Ovary (tissue), 9 donors: Measurements from ENCODE around the gene GINS3. TPM values are rescaled to one million over a fixed set of nuclear protein-coding genes. Genes with fewer than 3 reads are reported as not detected.
"Not testable (repeated sequence)": the region's sequence is repeated elsewhere in the genome, so short reads cannot be mapped to it uniquely, and the experiment has no call there.

ENCODE experiments used
- DNase-seq, 5 donors: peaks; one replicate each; pipeline ENCODE4 v3.0.0-alpha.2; 2019 to 2020
- H3K27ac ChIP-seq, 2 donors: fragments of 200-600 bp; one replicate each; pipeline versions ENCODE4 v1.5.1 to v1.8.0; 2019 to 2022
- H3K27me3 ChIP-seq: fragments of 200-600 bp; one replicate; pipeline ENCODE4 v1.8.0; 2022
- H3K36me3 ChIP-seq: fragments of 200-600 bp; sonication (generic); one replicate; pipeline ENCODE4 v1.5.1; 2019
- H3K4me1 ChIP-seq: one replicate; pipeline ENCODE4 v1.8.1; 2013; ENCODE audit warnings: mild to moderate bottlenecking, moderate library complexity; ENCODE audit not compliant: insufficient read depth
- H3K4me3 ChIP-seq: fragments of 200-600 bp; sonication (generic); one replicate; pipeline ENCODE4 v1.5.1; 2017
- H3K9me3 ChIP-seq, 2 donors: fragments of 200-600 bp in 1 of 2; sonication (generic) in 1 of 2; one replicate each; pipeline versions ENCODE4 v1.5.1 to v1.8.1; 2013 to 2019; ENCODE audit warnings: mild to moderate bottlenecking in 1 of 2, moderate library complexity in 1 of 2
- CTCF ChIP-seq, 3 donors: fragments of 450-650 bp in 2 of 3; fragments of 200-600 bp in 1 of 3; IDR thresholded peaks; one replicate each; pipeline versions ENCODE4 v1.5.1 to v1.8.0; 2016 to 2022; ENCODE audit warnings: antibody characterized with exemption in 3 of 3, mild to moderate bottlenecking in 1 of 3
- EP300 ChIP-seq: sonication (generic); formaldehyde crosslinking; IDR thresholded peaks from one replicate; pipeline ENCODE4 v1.6.1; 2017; ENCODE audit warnings: antibody characterized with exemption
- POLR2A ChIP-seq: fragments of 450-650 bp; IDR thresholded peaks from one replicate; pipeline ENCODE4 v1.6.1; 2017; ENCODE audit warnings: antibody characterized with exemption, mild to moderate bottlenecking, moderate library complexity
- WGBS, 3 donors: extraction: QIAGEN DNeasy Blood & Tissue Kit in 1 of 3; methylation state at CpG; one replicate each; pipeline versions ENCODE4 v1.1.5 to v1.1.7; 2013 to 2017; 5-methylcytosine and 5-hydroxymethylcytosine counted together
- intact Hi-C, 4 donors: fragments of 100-400 bp; cut with DNase I; formaldehyde crosslinking; loops; one replicate each; pipeline versions ENCODE4 v1.11.0 to v1.15.1; 2022 to 2023
- polyA plus RNA-seq, 2 donors: library from polyadenylated mRNA; stranded (reverse); fragments of 200-250 nt in 1 of 2; fragments of 350-450 nt in 1 of 2; fragmentation: Illumina TruSeq in 1 of 2; extraction: RNeasy Lipid Tissue Mini Kit (QIAGEN cat#74804) in 1 of 2; gene quantifications; one replicate each; pipeline ENCODE4 v1.2.3, GENCODE V29; 2013 to 2014
- total RNA-seq, 7 donors: library from RNA; depleted of rRNA in 2 of 7; stranded (reverse); fragments of >200 nt in 2 of 7; fragmentation: NEBNext Ultra II Directional in 3 of 7; extraction: Animal tissue kit (Norgen Biotek cat#: 25700) in 3 of 7; gene quantifications; one replicate each; pipeline versions ENCODE4 v1.1.0 to v1.2.4, GENCODE V29; 2016 to 2023
- donor health status: DM: no; HTN: no; CAD: no; lungs with moderate emphysema.
- donor health status: DM: no; HTN: no; CAD: no.
- donor health status: Bipolar disorder and iron deficiency.
- donor health status: DM: yes; HTN: yes; CAD: no.
- donor health status: DM: no; HTN: no; CAD: no.
- donor health status: DM: yes; HTN: yes; CAD: no.

The GINS3 gene
- total and polyA plus RNA-seq, 9 donors: 0.72 to 4.8 (median 1.7) TPM

DNA sequence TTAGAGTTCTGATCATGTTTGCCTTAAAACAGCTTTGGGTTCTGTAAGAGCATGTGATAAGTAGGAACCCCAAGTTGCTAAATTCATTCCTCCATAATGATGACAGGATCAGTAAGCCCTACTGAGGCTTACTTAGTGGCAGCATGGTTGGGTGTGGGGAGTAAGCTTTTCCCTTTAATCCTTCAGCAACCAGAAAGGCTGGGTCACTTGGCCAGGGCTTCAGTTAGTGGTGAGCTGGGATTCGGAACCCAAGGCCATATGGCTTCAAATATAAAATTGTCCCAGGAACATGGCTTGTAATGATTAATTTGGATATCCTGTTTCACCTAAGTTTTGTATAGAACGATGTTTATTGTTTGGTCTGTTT is 850 bp downstream of the GINS3 start:
- Histone ChIP-seq H3K36me3 (no peaks in the 10 kb centered on the region), H3K4me3 (peak overlapping the region; percentile 86), H3K27ac (no peak overlapping the region), H3K9me3 (no peaks in the 10 kb centered on the region), H3K27me3 (no peaks in the 10 kb centered on the region), H3K4me1 (no peaks in the 10 kb centered on the region)
- TF ChIP-seq CTCF (IDR thresholded peaks at IDR 0.05): no peak
- no peak for TF ChIP-seq EP300
- no peak for TF ChIP-seq POLR2A
- intact Hi-C loops: no loop called here
- no peak for DNase-seq
- WGBS, 3 donors: 52 to 68% (median 67%) methylated on average over 2 of the region's 2 CpGs

DNA sequence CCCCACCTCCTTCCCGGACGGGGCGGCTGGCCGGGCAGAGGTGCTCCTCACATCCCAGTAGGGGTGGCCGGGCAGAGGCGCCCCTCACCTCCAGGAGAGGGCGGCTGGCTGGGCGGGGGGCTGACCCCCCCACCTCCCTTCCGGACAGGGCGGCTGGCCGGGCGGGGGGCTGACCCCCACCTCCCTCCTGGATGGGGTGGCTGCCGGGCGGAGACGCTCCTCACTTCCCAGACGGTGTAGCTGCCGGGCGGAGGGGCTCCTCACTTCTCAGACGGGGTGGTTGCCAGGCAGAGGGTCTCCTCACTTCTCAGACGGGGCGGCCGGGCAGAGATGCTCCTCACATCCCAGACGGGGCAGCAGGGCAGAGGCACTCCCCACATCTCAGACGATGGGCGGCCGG is 4.6 kb downstream of the GINS3 start:
- intact Hi-C loops: not testable (repeated sequence)
- WGBS, 3 donors: 95 to 97% (median 97%) methylated on average over 11 to 26 of the region's 26 CpGs

GRCh38 chr16:58399718-58400633 is 7.7 kb downstream of the GINS3 start:
- Histone ChIP-seq H3K4me1 (no peaks in the 10 kb centered on the region), H3K36me3 (no peaks in the 10 kb centered on the region), H3K27ac (no peak overlapping the region), H3K9me3 (no peaks in the 10 kb centered on the region), H3K4me3 (no peak overlapping the region), H3K27me3 (no peaks in the 10 kb centered on the region)
- no peak for DNase-seq
- TF ChIP-seq POLR2A: no peak
- no peak for TF ChIP-seq CTCF (IDR thresholded peaks at IDR 0.05)
- TF ChIP-seq EP300: no peak
- intact Hi-C loops: no loop called here
- 79 to 86% (median 82%) methylated on average over 1 of the region's 1 CpG for WGBS, 3 donors

More for the DNA sequence above, 4.6 kb downstream of the GINS3 start:
- not testable (repeated sequence) for H3K9me3 ChIP-seq, DNase-seq, H3K4me1 ChIP-seq, H3K27ac ChIP-seq, H3K36me3 ChIP-seq, H3K27me3 ChIP-seq, H3K4me3 ChIP-seq

GRCh38 chr16:58401305-58401704 is 9.0 kb downstream of the GINS3 start:
- WGBS, 3 donors: 91 to 95% (median 92%) methylated on average over 3 of the region's 3 CpGs
- DNase-seq, H3K27ac ChIP-seq: not testable (repeated sequence)

GRCh38 chr16:58402796-58403195 is 10.5 kb downstream of the GINS3 start:
- no peak overlapping the region for H3K4me3 ChIP-seq
- intact Hi-C loops: no loop called here
- no peak for DNase-seq
- no peaks in the 10 kb centered on the region for H3K9me3 ChIP-seq
- TF ChIP-seq POLR2A (no peak), CTCF (IDR thresholded peaks at IDR 0.05) (no peak), EP300 (no peak)
- 89 to 92% (median 90%) methylated on average over 7 of the region's 7 CpGs for WGBS, 3 donors
- no peaks in the 10 kb centered on the region for H3K4me1 ChIP-seq
- no peaks in the 10 kb centered on the region for H3K27me3 ChIP-seq
- H3K36me3 ChIP-seq: no peaks in the 10 kb centered on the region
- no peak overlapping the region for H3K27ac ChIP-seq

More at GRCh38 chr16:58401305-58401704, 9.0 kb downstream of the GINS3 start:
- H3K4me3 ChIP-seq, intact Hi-C loops, H3K27me3 ChIP-seq, H3K4me1 ChIP-seq, H3K9me3 ChIP-seq, H3K36me3 ChIP-seq: not testable (repeated sequence)
